Measurements from ENCODE around the gene GRAMD1A. TPM values are rescaled to one million over a fixed set of nuclear protein-coding genes. Genes with fewer than 3 reads are reported as not detected.

GRAMD1A gene
- total RNA-seq, 1 experiment from 2014 or later, result 125 TPM

GRCh38 chr19:35053667-35054293 lies 53.7 kb downstream of the GRAMD1A start:
- no peak overlapping the region for H3K9ac ChIP-seq (ENCODE audit: extremely low read depth, insufficient read length, low read length)
- no peaks in the 10 kb centered on the region for H3K9me3 ChIP-seq (ENCODE audit: control insufficient read depth, low read depth, low read length)
- no peaks in the 10 kb centered on the region for H3K27me3 Mint-ChIP-seq (ENCODE audit: low read depth)
- H3K23me2 ChIP-seq (ENCODE audit: insufficient read length, low read depth, low read length, poor library complexity, severe bottlenecking), result no peaks in the 10 kb centered on the region
- no peak overlapping the region for H4K5ac ChIP-seq (ENCODE audit: insufficient read length, low read depth, low read length)
- no peak overlapping the region; a peak in 1 of 7 replicates for H3K27ac Mint-ChIP-seq
- H3K9me3 Mint-ChIP-seq, result no peaks in the 10 kb centered on the region
- H4K20me1 ChIP-seq (ENCODE audit: control insufficient read depth, insufficient read depth, insufficient read length), result no peaks in the 10 kb centered on the region
- no peak overlapping the region for H2AK5ac ChIP-seq (ENCODE audit: insufficient read length, low read length)
- H2BK20ac ChIP-seq (ENCODE audit: low read depth, low read length, poor library complexity, severe bottlenecking), result no peak overlapping the region
- H3K4ac ChIP-seq (ENCODE audit: low read depth, low read length), result no peak overlapping the region
- no peak for DNase-seq
- TF ChIP-seq CTCF (conservative IDR thresholded peaks at IDR 0.05), result no peak
- no peak overlapping the region for H3K23ac ChIP-seq (ENCODE audit: insufficient read length, low read depth, low read length)
- no peak overlapping the region for H3K56ac ChIP-seq (ENCODE audit: insufficient read length, low read depth, low read length)
- no peaks in the 10 kb centered on the region for H3K79me1 ChIP-seq (ENCODE audit: insufficient read depth, low read depth, low read length, poor library complexity, severe bottlenecking)
- peaks cover 4 to 15% (median 10%) of the 10 kb centered on the region in 3 experiments; a peak in 4 of 7 replicates for H3K36me3 Mint-ChIP-seq (ENCODE audit: insufficient read depth in 1 of 3, low read depth in 3 of 3)
- no peak overlapping the region for H3T11ph ChIP-seq (ENCODE audit: low read length)
- peaks cover 18 to 29% of the 10 kb centered on the region in 2 experiments for H3K4me1 Mint-ChIP-seq
- no peak overlapping the region for H2BK15ac ChIP-seq (ENCODE audit: low read depth, low read length)
- H2BK12ac ChIP-seq (ENCODE audit: insufficient read length, low read depth, low read length), result no peak overlapping the region
- no peak overlapping the region for H3K14ac ChIP-seq (ENCODE audit: insufficient read depth, low read length)
- no peak overlapping the region for H4K8ac ChIP-seq (replicated peaks; ENCODE audit: insufficient read length, low read depth, low read length)
- no peaks in the 10 kb centered on the region for H3K79me2 ChIP-seq (ENCODE audit: insufficient read depth, low read length)
- H3K4me3 Mint-ChIP-seq, result no peak overlapping the region
- no peak overlapping the region for H2AFZ ChIP-seq (ENCODE audit: low read length)
- no peak overlapping the region for H4K91ac ChIP-seq (ENCODE audit: insufficient read length, low read depth, low read length)
- H2BK120ac ChIP-seq (ENCODE audit: low read depth, low read length, poor library complexity, severe bottlenecking), result no peak overlapping the region
- no peak overlapping the region for H3K4me2 ChIP-seq (ENCODE audit: insufficient read depth, insufficient read length, low read length)
- no peak overlapping the region for H3K27ac ChIP-seq (ENCODE audit: insufficient read length, low read depth, low read length)
- H2BK5ac ChIP-seq (ENCODE audit: insufficient read length, low read length), result no peak overlapping the region
- WGBS (ENCODE audit: extremely low coverage, insufficient read length, low lambda C conversion rate), result no CpG with 5 or more reads among the region's 9 CpGs
- no peaks in the 10 kb centered on the region for H3K4me1 ChIP-seq (ENCODE audit: insufficient read depth, low read length)
- no peaks in the 10 kb centered on the region for H3K27me3 ChIP-seq (ENCODE audit: insufficient read depth, low read length)
- H3K18ac ChIP-seq (ENCODE audit: insufficient read length, low read depth, low read length), result no peak overlapping the region
